MM.1S (cell line): ENCODE data around the gene JAG2.

Experiments used
- CTCF ChIP-seq: fragments of 300-600 bp; sonication (generic); IDR thresholded peaks from 2 replicates; pipeline ENCODE4 v1.5.1; 2016; ENCODE audit warnings: antibody characterized with exemption, low read length, mixed read lengths
- EZH2 ChIP-seq: fragments of 300-600 bp; sonication (generic); optimal IDR thresholded peaks from 2 replicates; pipeline ENCODE3; 2017; ENCODE audit warnings: low read depth, mild to moderate bottlenecking, antibody characterized with exemption, low read length, mixed read lengths

- TF ChIP-seq CTCF: no peak
- no peak for TF ChIP-seq EZH2
Observed at GRCh38 chr14:105193916-105194782, 25.6 kb upstream of the JAG2 start.
